HG03108 (cell line): ENCODE results near the gene RGMA.
"Not testable (repeated sequence)": the region's sequence is repeated elsewhere in the genome, so short reads cannot be mapped to it uniquely, and the experiment has no call there.

ENCODE experiments used
- ATAC-seq: cut with Tn5 transposase; IDR thresholded peaks from one replicate; pipeline ENCODE4 v1.9.1; 2021; ENCODE audit warnings: moderate library complexity; ENCODE audit not compliant: unreplicated experiment

The RGMA gene

GRCh38 chr15:93035953-93036810 lies 52.8 kb downstream of the RGMA start:
- no peak for ATAC-seq

GRCh38 chr15:93035092-93035915 lies 53.7 kb downstream of the RGMA start:
- ATAC-seq = no peak

- ATAC-seq = no peak
Observed at GRCh38 chr15:93034512-93034911, 54.5 kb downstream of the RGMA start.

GRCh38 chr15:93033434-93034045 lies 55.5 kb downstream of the RGMA start:
- no peak for ATAC-seq

- not testable (repeated sequence) for ATAC-seq
Observed at GRCh38 chr15:93032515-93033206, 56.4 kb downstream of the RGMA start.

GRCh38 chr15:93031557-93032384 lies 57.2 kb downstream of the RGMA start:
- ATAC-seq = not testable (repeated sequence)

GRCh38 chr15:93031103-93031464 lies 57.9 kb downstream of the RGMA start:
- no peak for ATAC-seq

- ATAC-seq = peak; percentile 74
Observed at GRCh38 chr15:93030430-93031102, 58.4 kb downstream of the RGMA start.

- no peak for ATAC-seq
Observed at GRCh38 chr15:93029836-93030429, 59.1 kb downstream of the RGMA start.

GRCh38 chr15:93029214-93029835 lies 59.7 kb downstream of the RGMA start:
- no peak for ATAC-seq

GRCh38 chr15:93028632-93029213 lies 60.3 kb downstream of the RGMA start:
- ATAC-seq = no peak

GRCh38 chr15:93028111-93028631 lies 60.8 kb downstream of the RGMA start:
- ATAC-seq = no peak

- no peak for ATAC-seq
Observed at GRCh38 chr15:93027413-93027812, 61.6 kb downstream of the RGMA start.

- no peak for ATAC-seq
Observed at GRCh38 chr15:93026380-93026817, 62.6 kb downstream of the RGMA start.

GRCh38 chr15:93025625-93025982 lies 63.4 kb downstream of the RGMA start:
- no peak for ATAC-seq

GRCh38 chr15:93024716-93025624 lies 64.0 kb downstream of the RGMA start:
- no peak for ATAC-seq

GRCh38 chr15:93024293-93024692 lies 64.7 kb downstream of the RGMA start:
- no peak for ATAC-seq
